Adrenal gland (tissue), 12 donors: ENCODE measurements around the gene CSNK2A3. TPM values are rescaled to one million over a fixed set of nuclear protein-coding genes. Genes with fewer than 3 reads are reported as not detected.

Source experiments
- DNase-seq, 7 donors: peaks; one replicate each; pipeline ENCODE4 v3.0.0-alpha.2; 2019 to 2020
- H3K27ac ChIP-seq, 5 donors: fragments of 200-600 bp; sonication (generic) in 4 of 5; 1 replicate in 3 of 5; 2 replicates in 2 of 5; pipeline versions ENCODE4 v1.5.1 to v1.8.0; 2016 to 2020; ENCODE audit warnings: mild to moderate bottlenecking in 1 of 5
- H3K27me3 ChIP-seq: fragments of 200-600 bp; 2 replicates; pipeline ENCODE4 v1.8.0; 2021
- H3K36me3 ChIP-seq, 2 donors: fragments of 200-600 bp; replicated peaks in 1 of 2; 1 replicate in 1 of 2; 2 replicates in 1 of 2; pipeline versions ENCODE4 v1.5.1 to v1.8.0; 2018 to 2022
- H3K4me1 ChIP-seq, 2 donors: fragments of 200-600 bp; replicated peaks in 1 of 2; 1 replicate in 1 of 2; 2 replicates in 1 of 2; pipeline versions ENCODE4 v1.5.1 to v1.8.0; 2018 to 2021
- H3K4me3 ChIP-seq, 4 donors: fragments of 200-600 bp; sonication (generic) in 3 of 4; one replicate each; pipeline ENCODE4 v1.5.1; 2016 to 2018
- H3K9me3 ChIP-seq, 3 donors: fragments of 200-600 bp; sonication (generic) in 1 of 3; replicated peaks in 1 of 3; 1 replicate in 2 of 3; 2 replicates in 1 of 3; pipeline versions ENCODE4 v1.5.1 to v1.8.0; 2016 to 2021
- CTCF ChIP-seq, 6 experiments: fragments of 450-650 bp in 4 of 6; fragments of 200-600 bp in 2 of 6; sonication (generic) in 1 of 6; IDR thresholded peaks; 1 replicate in 5 of 6; 2 replicates in 1 of 6; pipeline versions ENCODE4 v1.5.1 to v1.8.0; 2016 to 2021; ENCODE audit warnings: antibody characterized with exemption in 6 of 6, mild to moderate bottlenecking in 2 of 6, moderate library complexity in 1 of 6
- POLR2A ChIP-seq, 2 donors: fragments of 450-650 bp; IDR thresholded peaks; one replicate each; pipeline ENCODE4 v1.6.1; 2017; ENCODE audit warnings: antibody characterized with exemption in 2 of 2, mild to moderate bottlenecking in 2 of 2, moderate library complexity in 1 of 2
- WGBS, 4 donors: extraction: QIAGEN DNeasy Blood & Tissue Kit in 2 of 4; methylation state at CpG; one replicate each; pipeline versions ENCODE4 v1.1.5 to v1.1.7; 2013 to 2017; 5-methylcytosine and 5-hydroxymethylcytosine counted together
- intact Hi-C, 2 donors: fragments of 100-400 bp; cut with DNase I; formaldehyde crosslinking; loops; one replicate each; pipeline versions ENCODE4 v1.14.1 to v1.15.0; 2022 to 2023
- polyA plus RNA-seq, 3 donors: library from polyadenylated mRNA; stranded (reverse); fragments of 200-250 nt in 2 of 3; fragments of 350-450 nt in 1 of 3; fragmentation: Illumina TruSeq in 1 of 3; extraction: RNeasy Lipid Tissue Mini Kit (QIAGEN cat#74804) in 1 of 3; gene quantifications; one replicate each; pipeline ENCODE4 v1.2.3, GENCODE V29; 2013 to 2014
- total RNA-seq, 9 donors: library from RNA; depleted of rRNA in 4 of 9; stranded (reverse); fragments of >200 nt in 4 of 9; fragments of 120-200 nt in 1 of 9; fragmentation: NEBNext Ultra II Directional in 1 of 9; extraction: Animal tissue kit (Norgen Biotek cat#: 25700) in 1 of 9; gene quantifications; one replicate each; pipeline versions ENCODE4 v1.1.0 to v1.2.4, GENCODE V29; 2013 to 2023
- donor health status: healthy with polysubstance abuse.
- donor health status: Bipolar disorder and iron deficiency.
- donor health status: DM: yes; HTN: yes; CAD: no.
- donor health status: DM: no; HTN: no; CAD: no.
- donor health status: DM: no; HTN: no; CAD: no.
- donor health status: DM: yes; HTN: yes; CAD: no.

The CSNK2A3 gene
- total and polyA plus RNA-seq, 12 donors, result 0.07 to 2.7 (median 0.54) TPM; not detected in 1

- TF ChIP-seq CTCF (IDR thresholded peaks at IDR 0.05) (no peak), POLR2A (IDR thresholded peaks at IDR 0.05) (no peak)
- WGBS, 4 donors, result 87 to 98% (median 94%) methylated on average over 3 of the region's 3 CpGs
- Histone ChIP-seq H3K27me3 (no peaks in the 10 kb centered on the region), H3K4me1 (no peaks in the 10 kb centered on the region), H3K36me3 (no peaks in the 10 kb centered on the region), H3K27ac (no peak overlapping the region), H3K9me3 (no peaks in the 10 kb centered on the region), H3K4me3 (no peak overlapping the region)
- no peak for DNase-seq
- intact Hi-C loops, result no loop called here
Observed at GRCh38 chr11:11397781-11398180, 44.7 kb upstream of the CSNK2A3 start.

GRCh38 chr11:11397036-11397415 is 44.0 kb upstream of the CSNK2A3 start:
- TF ChIP-seq POLR2A (IDR thresholded peaks at IDR 0.05) (no peak), CTCF (IDR thresholded peaks at IDR 0.05) (no peak)
- WGBS, 4 donors, result 74 to 87% (median 75%) methylated on average over 2 of the region's 2 CpGs
- H3K27me3 ChIP-seq, result no peaks in the 10 kb centered on the region

GRCh38 chr11:11396301-11397035 is 43.4 kb upstream of the CSNK2A3 start:
- Histone ChIP-seq H3K36me3 (no peaks in the 10 kb centered on the region), H3K4me1 (no peaks in the 10 kb centered on the region), H3K27me3 (no peaks in the 10 kb centered on the region), H3K4me3 (no peak overlapping the region), H3K27ac (no peak overlapping the region), H3K9me3 (no peaks in the 10 kb centered on the region)
- no peak for DNase-seq
- TF ChIP-seq POLR2A (IDR thresholded peaks at IDR 0.05) (no peak), CTCF (IDR thresholded peaks at IDR 0.05) (no peak)
- WGBS, 4 donors, result 66 to 77% (median 73%) methylated on average over 11 of the region's 11 CpGs
- intact Hi-C loops, result no loop called here

More at GRCh38 chr11:11397036-11397415, 44.0 kb upstream of the CSNK2A3 start:
- Histone ChIP-seq H3K9me3 (no peaks in the 10 kb centered on the region), H3K4me3 (no peak overlapping the region), H3K4me1 (no peaks in the 10 kb centered on the region), H3K27ac (no peak overlapping the region), H3K36me3 (no peaks in the 10 kb centered on the region)
- intact Hi-C loops, result no loop called here
- no peak for DNase-seq

GRCh38 chr11:11395126-11395525 is 42.1 kb upstream of the CSNK2A3 start:
- Histone ChIP-seq H3K4me3 (no peak overlapping the region), H3K9me3 (no peaks in the 10 kb centered on the region), H3K36me3 (no peaks in the 10 kb centered on the region), H3K4me1 (no peaks in the 10 kb centered on the region), H3K27ac (no peak overlapping the region), H3K27me3 (no peaks in the 10 kb centered on the region)
- 59 to 93% (median 90%) methylated on average over 2 of the region's 2 CpGs for WGBS, 4 donors
- DNase-seq, result no peak
- intact Hi-C loops, result no loop called here
- no peak for TF ChIP-seq POLR2A (IDR thresholded peaks at IDR 0.05)
- TF ChIP-seq CTCF (IDR thresholded peaks at IDR 0.05), result no peak
